Skin epidermis (tissue), 12 donors: ENCODE results near the gene YTHDF1.

Experiments used
- H3K27ac ChIP-seq, 21 experiments: fragments of 200-600 bp; sonication (generic) in 11 of 21; one replicate each; pipeline ENCODE4 v1.5.0; 2020; ENCODE audit warnings: mild to moderate bottlenecking in 3 of 21, inconsistent platforms in 2 of 21, moderate library complexity in 2 of 21
- H3K4me3 ChIP-seq, 7 experiments: fragments of 200-600 bp; sonication (generic) in 2 of 7; one replicate each; pipeline ENCODE4 v1.5.0; 2020; ENCODE audit warnings: inconsistent platforms in 2 of 7, mild to moderate bottlenecking in 2 of 7, moderate library complexity in 1 of 7

The YTHDF1 gene

GRCh38 chr20:63176427-63177133, 39.4 kb downstream of the YTHDF1 start:
- Histone ChIP-seq H3K27ac (no peak overlapping the region), H3K4me3 (no peak overlapping the region)

DNA sequence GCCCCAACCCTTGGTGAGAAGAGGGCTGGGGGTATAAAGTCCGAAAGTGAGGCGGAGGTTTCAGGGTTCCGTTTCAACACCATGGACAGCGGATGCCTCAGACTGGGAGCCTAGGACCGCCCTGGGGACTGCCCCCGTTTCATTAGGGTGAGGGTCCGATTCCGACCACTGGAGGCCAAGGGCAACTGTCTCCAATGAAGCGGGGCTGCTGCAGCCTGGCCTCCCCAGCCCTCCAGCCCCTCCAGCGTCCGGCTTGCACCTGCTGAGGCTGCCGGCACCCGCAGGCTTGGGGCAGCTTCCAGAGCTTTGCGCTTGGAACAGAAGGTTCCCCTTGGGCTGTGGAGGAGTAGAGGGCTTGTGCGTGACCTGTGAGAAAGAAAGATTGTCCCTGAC, 39.9 kb downstream of the YTHDF1 start:
- H3K27ac ChIP-seq: no peak overlapping the region
- no peak overlapping the region for H3K4me3 ChIP-seq

DNA sequence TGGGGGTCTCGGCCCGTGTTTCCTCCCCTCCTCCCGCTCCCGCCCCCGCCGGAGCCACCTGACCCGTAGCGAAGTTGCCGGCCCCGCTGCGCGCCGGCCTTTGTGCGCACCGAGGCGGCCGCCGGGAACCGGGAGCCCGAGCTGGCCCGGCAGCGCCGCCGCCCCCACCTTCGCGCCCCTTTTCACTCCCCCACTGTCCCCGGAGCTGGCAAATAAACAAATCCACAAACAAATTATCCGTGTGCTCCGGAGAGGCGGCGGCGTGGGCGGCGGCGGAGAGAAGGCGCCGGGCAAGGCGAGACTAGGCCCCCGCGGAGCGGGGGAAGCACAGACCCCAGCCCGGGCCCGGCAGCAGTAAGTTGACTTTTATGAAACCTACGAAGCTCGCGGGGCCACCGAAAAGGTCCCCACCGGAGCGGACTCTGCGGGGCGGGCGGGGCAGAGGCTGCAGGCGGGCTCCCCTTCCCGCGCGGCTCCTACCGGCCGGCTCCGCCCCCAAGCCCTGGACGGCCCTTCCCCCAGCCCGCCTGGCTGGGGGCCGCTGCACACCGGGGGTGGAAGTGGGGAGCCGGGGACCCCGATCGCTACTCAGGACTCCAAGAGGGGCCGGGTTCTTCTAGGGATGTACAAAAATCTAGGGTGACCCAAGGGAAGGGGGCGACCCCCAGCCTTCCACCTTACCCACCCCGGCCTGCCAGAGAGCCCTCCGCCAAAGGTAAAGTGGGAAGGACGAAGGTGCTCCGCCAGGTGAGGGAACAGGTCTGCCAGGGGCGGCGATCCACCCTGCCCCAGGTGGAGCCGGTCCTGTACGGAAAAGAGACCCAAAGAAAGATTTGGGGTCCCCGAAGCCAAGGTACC, 40.7 kb downstream of the YTHDF1 start:
- no peak overlapping the region for H3K27ac ChIP-seq

DNA sequence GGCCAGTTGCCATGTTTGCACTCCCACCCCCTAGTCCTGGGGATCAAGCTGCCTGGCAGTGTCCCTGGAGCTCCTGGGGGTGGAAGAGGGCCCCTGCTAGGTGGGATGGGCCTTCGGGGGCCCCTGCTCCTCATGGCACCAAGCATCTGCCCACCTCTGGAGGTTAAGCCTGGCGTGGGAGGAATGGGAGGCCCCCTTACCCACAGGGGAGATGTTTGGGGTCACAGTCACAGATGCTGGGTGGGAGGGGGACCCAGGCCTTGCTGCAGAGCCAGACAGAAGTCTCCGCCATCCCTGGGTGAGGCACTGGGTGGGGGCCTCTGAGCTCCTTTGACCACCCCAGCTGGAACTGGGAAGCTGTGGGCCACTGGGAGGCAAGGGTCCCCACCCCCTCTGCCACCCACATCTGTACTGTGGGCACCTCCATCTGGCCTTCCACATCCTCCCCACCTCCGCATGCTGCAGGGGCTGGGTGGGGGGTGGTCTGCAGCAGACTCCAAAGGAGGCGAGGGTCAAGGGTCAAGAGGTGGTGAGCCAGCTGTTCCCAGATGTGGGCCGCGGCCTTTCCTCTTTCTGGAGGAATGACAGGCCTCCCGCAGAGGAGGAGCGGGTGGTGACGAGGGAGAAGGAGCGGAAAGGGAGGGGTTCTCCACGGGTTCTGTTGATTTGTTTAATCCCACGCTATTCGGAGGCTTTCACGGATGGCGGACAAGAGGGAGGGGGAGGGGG, 41.5 kb downstream of the YTHDF1 start:
- H3K4me3 ChIP-seq: no peak overlapping the region
- H3K27ac ChIP-seq: no peak overlapping the region

More for the DNA sequence above, 40.7 kb downstream of the YTHDF1 start:
- H3K4me3 ChIP-seq: no peak overlapping the region

- no peak overlapping the region for H3K27ac ChIP-seq
- no peak overlapping the region for H3K4me3 ChIP-seq
Measured at GRCh38 chr20:63173552-63174191, 42.3 kb downstream of the YTHDF1 start.

GRCh38 chr20:63172726-63173125, 43.2 kb downstream of the YTHDF1 start:
- no peak overlapping the region for H3K4me3 ChIP-seq
- H3K27ac ChIP-seq: no peak overlapping the region

GRCh38 chr20:63171991-63172390, 43.9 kb downstream of the YTHDF1 start:
- Histone ChIP-seq H3K4me3 (no peak overlapping the region), H3K27ac (no peak overlapping the region)

DNA sequence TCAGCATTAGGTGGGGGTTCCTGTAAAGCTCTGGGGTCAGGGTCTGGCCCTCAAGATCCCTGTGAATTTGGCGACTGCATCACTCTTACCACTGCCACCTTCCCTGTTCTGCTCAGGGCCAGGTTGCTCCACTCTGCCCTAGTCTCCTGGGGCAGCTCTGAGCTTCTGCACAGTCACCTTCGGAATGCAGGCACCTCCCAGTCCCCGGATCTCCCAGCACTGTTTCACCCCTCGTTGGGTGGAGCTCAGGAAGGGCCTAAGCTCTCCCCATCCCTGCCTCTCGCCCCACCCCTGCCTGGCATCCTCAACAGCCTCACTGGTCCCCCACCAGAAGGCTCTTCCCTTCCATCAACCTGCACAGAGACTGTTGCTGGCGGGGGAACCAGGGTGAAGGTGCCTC, 46.2 kb downstream of the YTHDF1 start:
- no peak overlapping the region for H3K27ac ChIP-seq
- no peak overlapping the region for H3K4me3 ChIP-seq

GRCh38 chr20:63168861-63169260, 47.1 kb downstream of the YTHDF1 start:
- H3K27ac ChIP-seq: no peak overlapping the region
- no peak overlapping the region for H3K4me3 ChIP-seq

DNA sequence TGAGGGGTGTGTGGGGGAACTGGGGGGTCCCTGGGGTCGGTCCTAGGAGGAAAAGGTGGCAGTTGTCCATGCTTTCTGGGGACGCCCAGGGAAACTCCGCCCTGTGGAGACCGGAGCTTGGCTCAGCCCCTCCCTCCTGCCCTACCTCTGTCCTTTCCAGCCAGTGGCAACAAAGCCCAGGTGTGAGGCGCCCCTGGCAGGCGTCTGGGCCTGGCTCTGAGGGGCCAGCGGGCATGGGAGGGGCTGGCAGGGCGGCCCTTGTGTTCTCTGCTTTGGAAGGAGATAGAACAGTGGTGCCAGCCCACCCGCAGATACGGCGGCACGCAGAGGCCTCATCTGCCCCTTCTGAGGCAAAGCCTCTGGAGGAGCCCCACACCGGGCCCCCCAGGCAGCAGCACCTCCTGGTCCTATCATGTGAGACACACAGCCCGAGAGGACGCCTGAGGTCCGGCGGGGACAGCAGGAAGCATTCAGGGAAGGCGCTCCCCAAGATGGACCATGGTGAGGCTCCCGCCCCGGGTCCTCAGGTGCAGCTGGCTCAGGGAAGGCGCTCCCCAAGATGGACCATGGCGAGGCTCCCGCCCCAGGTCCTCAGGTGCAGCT, 47.9 kb downstream of the YTHDF1 start:
- Histone ChIP-seq H3K27ac (no peak overlapping the region), H3K4me3 (no peak overlapping the region)

- no peak overlapping the region for H3K4me3 ChIP-seq
- no peak overlapping the region for H3K27ac ChIP-seq
Measured at GRCh38 chr20:63167026-63167917, 48.7 kb downstream of the YTHDF1 start.

- no peak overlapping the region for H3K27ac ChIP-seq
- H3K4me3 ChIP-seq: no peak overlapping the region
Measured at GRCh38 chr20:63166193-63167020, 49.5 kb downstream of the YTHDF1 start.

- H3K27ac ChIP-seq: no peak overlapping the region
- no peak overlapping the region for H3K4me3 ChIP-seq
Measured at GRCh38 chr20:63165356-63166192, 50.4 kb downstream of the YTHDF1 start.

- Histone ChIP-seq H3K27ac (no peak overlapping the region), H3K4me3 (no peak overlapping the region)
Measured at GRCh38 chr20:63164484-63165355, 51.2 kb downstream of the YTHDF1 start.

GRCh38 chr20:63163596-63164483, 52.1 kb downstream of the YTHDF1 start:
- Histone ChIP-seq H3K27ac (no peak overlapping the region), H3K4me3 (no peak overlapping the region)
